Measurements from ENCODE around the gene MYL10. TPM values are rescaled to one million over a fixed set of nuclear protein-coding genes. Genes with fewer than 3 reads are reported as not detected.

Gene MYL10
- total and polyA plus RNA-seq, 2 of the 13 experiments (the other 11 are each of a cell fraction or from before 2014, with no cell fraction given): not detected

- in situ Hi-C loops (cut with HindIII; ENCODE audit: extremely low pct_ligation_motif_present, low pct_unique_long_range_greater_than_20kb): no loop called here
- no peak for TF ChIP-seq TAF1 (CRISPR knock-in tag; IDR thresholded peaks at IDR 0.05)
- TF ChIP-seq IKZF4 (CRISPR knock-in tag; IDR thresholded peaks at IDR 0.05; ENCODE audit: borderline replicate concordance, low read depth, not compliant biosample characterization): no peak
- TF ChIP-seq E2F1 (CRISPR knock-in tag; IDR thresholded peaks at IDR 0.05): no peak
- no peak for TF ChIP-seq PPARG (CRISPR knock-in tag; conservative IDR thresholded peaks at IDR 0.05)
- TF ChIP-seq ZNF510 (CRISPR knock-in tag; IDR thresholded peaks at IDR 0.05; ENCODE audit: low read depth): no peak
- TF ChIP-seq IKZF1 (IDR thresholded peaks at IDR 0.05): no peak
- no peak for TF ChIP-seq NFAT5 (CRISPR knock-in tag; IDR thresholded peaks at IDR 0.05)
- TF ChIP-seq XRCC5 (optimal IDR thresholded peaks at IDR 0.05; ENCODE audit: low read length): no peak
- TF ChIP-seq ZBTB3 (CRISPR knock-in tag; IDR thresholded peaks at IDR 0.05; ENCODE audit: borderline replicate concordance, low read depth): no peak
- no peak for TF ChIP-seq ZNF275 (CRISPR knock-in tag; IDR thresholded peaks at IDR 0.05; ENCODE audit: borderline replicate concordance)
- no peak for TF ChIP-seq ZSCAN31 (CRISPR knock-in tag; IDR thresholded peaks at IDR 0.05; ENCODE audit: low read depth)
- no peak for TF ChIP-seq SCMH1 (CRISPR knock-in tag; IDR thresholded peaks at IDR 0.05; ENCODE audit: borderline replicate concordance)
- TF ChIP-seq SNAPC5 (CRISPR knock-in tag; IDR thresholded peaks at IDR 0.05; ENCODE audit: borderline replicate concordance): no peak
- no peak for TF ChIP-seq DNMT1 (CRISPR knock-in tag; IDR thresholded peaks at IDR 0.05)
Measured at GRCh38 chr7:101622609-101623173, 6.4 kb downstream of the MYL10 start.

More at GRCh38 chr7:101622609-101623173, 6.4 kb downstream of the MYL10 start:
- WGBS (ENCODE audit: low lambda C conversion rate): 44% methylated on average over 10 of the region's 15 CpGs
- no peaks in the 10 kb centered on the region for H3K9me3 ChIP-seq (ENCODE audit: low read length)
- peaks cover 4 to 44% of the 10 kb centered on the region in 2 experiments; a peak in 3 of 5 replicates for H3K27me3 ChIP-seq (ENCODE audit: control insufficient read depth in 1 of 2, insufficient read depth in 2 of 2, low read length in 2 of 2)
- 0 out of 2 replicates have a peak, but pooled peaks cover 4% of the 10 kb centered on the region for H3K4me1 ChIP-seq (ENCODE audit: insufficient read depth, low read length)
- H3K36me3 ChIP-seq (replicated peaks in 1 of 2; ENCODE audit: control insufficient read depth in 1 of 2, insufficient read depth in 2 of 2, low read length in 2 of 2): no peaks in the 10 kb centered on the region
- intact Hi-C loops (cut with micrococcal nuclease; ENCODE audit: unreplicated experiment): no loop called here
- POLR2A ChIA-PET: no interaction called here
- H3K27ac ChIP-seq (ENCODE audit: extremely low read length, insufficient read depth, low read length): no peak overlapping the region
- FAIRE-seq (no peak), DNase-seq (ENCODE audit: low spot score) (no peak), ATAC-seq (no peak)
- no peak overlapping the region for H3K9ac ChIP-seq (ENCODE audit: insufficient read depth, low read depth, low read length)
- no peak overlapping the region for H3K4me2 ChIP-seq (ENCODE audit: low read depth, low read length)
- H2AFZ ChIP-seq (ENCODE audit: low read length): no peak overlapping the region
- no peaks in the 10 kb centered on the region for H3K79me2 ChIP-seq (ENCODE audit: insufficient read depth, low read length)
- no peak overlapping the region for H3K4me3 ChIP-seq (replicated peaks in 1 of 3; ENCODE audit: insufficient read depth in 1 of 3, low read depth in 2 of 3, low read length in 3 of 3)
- CTCF ChIA-PET (ENCODE audit: low intra/inter-chr PET ratio, low total read pairs): no interaction called here
- H4K20me1 ChIP-seq (ENCODE audit: insufficient read depth, low read length): no peaks in the 10 kb centered on the region
- no TSS peak for BruUV-seq (replicated peaks)

All from HepG2 (cell line).